ENCODE data around the gene SLX4. TPM values are rescaled to one million over a fixed set of nuclear protein-coding genes. Genes with fewer than 3 reads are reported as not detected.
"Not testable (repeated sequence)": the region's sequence is repeated elsewhere in the genome, so short reads cannot be mapped to it uniquely, and the experiment has no call there.

Gene SLX4
- total and polyA plus RNA-seq, 2 donors (not counting 3 experiments of a cell fraction or from before 2014, with no cell fraction given): 2.9 to 8.9 TPM

DNA sequence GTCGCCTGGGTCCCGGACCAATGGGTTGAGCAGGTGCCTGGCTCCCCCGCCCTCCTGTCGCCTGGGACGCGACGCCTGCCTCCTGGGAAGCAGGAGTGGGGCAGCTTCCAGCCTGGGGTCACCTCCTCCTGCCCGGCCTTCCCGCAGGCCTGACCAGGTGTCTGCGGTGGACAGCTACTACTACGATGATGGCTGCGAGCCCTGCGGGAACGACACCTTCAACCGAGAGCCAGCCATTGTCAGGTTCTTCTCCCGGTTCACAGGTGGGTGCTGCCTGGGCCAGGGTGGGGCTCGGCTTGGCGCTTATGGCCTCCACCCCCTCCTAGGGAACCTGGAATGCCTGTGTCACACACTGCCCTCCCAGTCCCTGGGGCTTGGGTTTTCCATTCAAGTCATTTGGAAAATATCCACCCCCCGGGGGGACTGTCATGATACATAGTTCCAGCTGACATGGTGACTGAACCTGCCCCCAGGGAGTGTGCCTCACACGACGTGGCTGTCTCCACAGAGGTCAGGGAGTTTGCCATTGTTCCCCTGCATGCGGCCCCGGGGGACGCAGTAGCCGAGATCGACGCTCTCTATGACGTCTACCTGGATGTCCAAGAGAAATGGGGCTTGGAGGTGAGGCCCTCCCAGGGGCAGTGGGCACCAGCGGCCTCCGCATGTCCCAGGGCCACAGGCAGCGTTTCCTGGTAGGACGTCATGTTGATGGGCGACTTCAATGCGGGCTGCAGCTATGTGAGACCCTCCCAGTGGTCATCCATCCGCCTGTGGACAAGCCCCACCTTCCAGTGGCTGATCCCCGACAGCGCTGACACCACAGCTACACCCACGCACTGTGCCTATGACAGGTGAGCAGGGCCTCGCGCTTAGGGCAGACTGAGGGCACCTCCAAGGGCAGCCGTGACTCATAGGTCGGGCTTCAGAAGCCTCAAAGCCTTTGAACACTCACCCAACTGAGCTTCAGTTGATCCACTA lies 45.4 kb upstream of the SLX4 start:
- FAIRE-seq (no peak), DNase-seq (ENCODE audit: low read depth, low spot score) (no peak)
- no peaks in the 10 kb centered on the region for H4K20me1 ChIP-seq (replicated peaks; ENCODE audit: control insufficient read depth, extremely low read depth, insufficient read depth, low read length)
- no peak overlapping the region for H3K27ac ChIP-seq (ENCODE audit: insufficient read depth, low read depth, low read length)
- no peak overlapping the region for H3K9ac ChIP-seq (replicated peaks; ENCODE audit: extremely low read depth, insufficient read depth, low read length)
- no peaks in the 10 kb centered on the region for H3K4me1 ChIP-seq (ENCODE audit: control insufficient read depth, extremely low read depth, insufficient read depth, low read length)
- no peaks in the 10 kb centered on the region for H3K9me3 ChIP-seq (replicated peaks; ENCODE audit: control insufficient read depth, insufficient read depth, low read length)
- H2AFZ ChIP-seq (ENCODE audit: low read depth, low read length): no peak overlapping the region
- no TSS peak for BruUV-seq (replicated peaks)
- POLR2A ChIA-PET: no interaction called here
- no peak overlapping the region for H3K4me2 ChIP-seq (ENCODE audit: insufficient read depth, low read length)
- no peaks in the 10 kb centered on the region for H3K9me1 ChIP-seq (replicated peaks; ENCODE audit: control insufficient read depth, extremely low read depth, insufficient read depth, low read length)
- no peaks in the 10 kb centered on the region for H3K79me2 ChIP-seq (ENCODE audit: control insufficient read depth, insufficient read depth, low read length)
- dilution Hi-C loops (cut with MboI; ENCODE audit: extremely low pct_ligation_motif_present, low sequenced_read_pairs) (no loop called here), intact Hi-C loops (cut with micrococcal nuclease) (no loop called here)
- TF ChIP-seq, protein P1, sequence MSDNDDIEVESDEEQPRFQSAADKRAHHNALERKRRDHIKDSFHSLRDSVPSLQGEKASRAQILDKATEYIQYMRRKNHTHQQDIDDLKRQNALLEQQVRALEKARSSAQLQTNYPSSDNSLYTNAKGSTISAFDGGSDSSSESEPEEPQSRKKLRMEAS (IDR thresholded peaks at IDR 0.05; ENCODE audit: insufficient read depth, insufficient read length): no peak
- no peak for TF ChIP-seq GATA2 (IDR thresholded peaks at IDR 0.05; ENCODE audit: insufficient read depth, insufficient read length, low read depth, low read length)
- no peak for TF ChIP-seq POLR2AphosphoS5 (IDR thresholded peaks at IDR 0.05; ENCODE audit: insufficient read depth, low read depth, low read length)
- peaks cover 10 to 38% of the 10 kb centered on the region in 2 experiments for H3K36me3 ChIP-seq (ENCODE audit: control insufficient read depth in 2 of 2, extremely low read depth in 1 of 2, insufficient read depth in 2 of 2, low read length in 2 of 2)
- no peak overlapping the region for H3K4me3 ChIP-seq (replicated peaks in 1 of 3; ENCODE audit: insufficient read depth in 1 of 3, low read depth in 1 of 3, low read length in 3 of 3)
- CTCF ChIA-PET: interaction anchor here (1.1 to 1.3 kb wide), 2 partner anchors 9 to 12 kb away, joined by 3 read pairs; no protein-coding TSS in a partner anchor
- no peaks in the 10 kb centered on the region for H3K27me3 ChIP-seq (ENCODE audit: control insufficient read depth in 2 of 2, insufficient read depth in 2 of 2, low read length in 2 of 2)

DNA sequence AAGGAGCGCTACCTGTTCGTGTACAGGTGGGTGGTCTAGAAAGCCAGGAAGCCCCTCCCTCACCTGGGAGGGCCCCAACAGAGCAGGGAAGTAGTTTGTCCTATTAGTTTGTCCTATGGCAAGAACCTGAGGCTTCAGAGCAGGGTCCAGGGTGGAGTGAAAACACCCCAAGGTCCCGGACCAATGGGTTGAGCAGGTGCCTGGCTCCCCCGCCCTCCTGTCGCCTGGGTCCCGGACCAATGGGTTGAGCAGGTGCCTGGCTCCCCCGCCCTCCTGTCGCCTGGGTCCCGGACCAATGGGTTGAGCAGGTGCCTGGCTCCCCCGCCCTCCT lies 44.7 kb upstream of the SLX4 start:
- H3K27ac ChIP-seq (ENCODE audit: insufficient read depth, low read depth, low read length); H3K9me3 ChIP-seq (replicated peaks; ENCODE audit: control insufficient read depth, insufficient read depth, low read length); POLR2A ChIA-PET; H4K20me1 ChIP-seq (replicated peaks; ENCODE audit: control insufficient read depth, extremely low read depth, insufficient read depth, low read length); DNase-seq (ENCODE audit: low read depth, low spot score); H2AFZ ChIP-seq (ENCODE audit: low read depth, low read length); H3K27me3 ChIP-seq (ENCODE audit: control insufficient read depth in 2 of 2, insufficient read depth in 2 of 2, low read length in 2 of 2); H3K9ac ChIP-seq (replicated peaks; ENCODE audit: extremely low read depth, insufficient read depth, low read length); FAIRE-seq; BruUV-seq (replicated peaks); dilution Hi-C loops (cut with MboI; ENCODE audit: extremely low pct_ligation_motif_present, low sequenced_read_pairs); H3K4me3 ChIP-seq (replicated peaks in 1 of 3; ENCODE audit: insufficient read depth in 1 of 3, low read depth in 1 of 3, low read length in 3 of 3); H3K4me1 ChIP-seq (ENCODE audit: control insufficient read depth, extremely low read depth, insufficient read depth, low read length); H3K9me1 ChIP-seq (replicated peaks; ENCODE audit: control insufficient read depth, extremely low read depth, insufficient read depth, low read length); intact Hi-C loops (cut with micrococcal nuclease); H3K79me2 ChIP-seq (ENCODE audit: control insufficient read depth, insufficient read depth, low read length); H3K4me2 ChIP-seq (ENCODE audit: insufficient read depth, low read length): not testable (repeated sequence)
- CTCF ChIA-PET: interaction anchor here (1.1 kb wide), 1 partner anchor 9 kb away, joined by 3 read pairs; no protein-coding TSS in a partner anchor
- peaks cover 6 to 34% of the 10 kb centered on the region in 2 experiments for H3K36me3 ChIP-seq (ENCODE audit: control insufficient read depth in 2 of 2, extremely low read depth in 1 of 2, insufficient read depth in 2 of 2, low read length in 2 of 2)
